DOHH2 (cell line): Measurements from ENCODE around the gene FASTKD1.
A peak's percentile ranks its signal among the peaks of the same experiment; 100 is the strongest.
"Not testable (repeated sequence)": the region's sequence is repeated elsewhere in the genome, so short reads cannot be mapped to it uniquely, and the experiment has no call there.

Experiments
- H3F3A ChIP-seq: fragments of 200-600 bp; sonication (generic), shearing (Covaris generic); 2 replicates; pipeline ENCODE4 v1.6.0; 2016; ENCODE audit warnings: antibody characterized with exemption, mild to moderate bottlenecking; ENCODE audit not compliant: control insufficient read depth, insufficient read depth
- H3K27ac ChIP-seq: fragments of 200-600 bp; sonication (generic); 2 replicates; pipeline ENCODE4 v1.5.1; 2014; ENCODE audit warnings: low read depth, mild to moderate bottlenecking, low read length, moderate library complexity
- H3K27me3 ChIP-seq: fragments of 200-600 bp; sonication (generic); 2 replicates; pipeline ENCODE4 v1.6.1; 2014; ENCODE audit warnings: mild to moderate bottlenecking, low read length, mixed read lengths; ENCODE audit not compliant: control insufficient read depth
- H3K36me3 ChIP-seq: fragments of 200-600 bp; sonication (generic); 2 replicates; pipeline ENCODE4 v1.6.1; 2014; ENCODE audit warnings: mild to moderate bottlenecking, low read length, moderate library complexity, mixed read lengths; ENCODE audit not compliant: control insufficient read depth
- H3K4me1 ChIP-seq: fragments of 200-600 bp; sonication (generic); 2 replicates; pipeline ENCODE4 v1.6.1; 2014; ENCODE audit warnings: mild to moderate bottlenecking, low read length, mixed read lengths; ENCODE audit not compliant: control insufficient read depth
- H3K4me2 ChIP-seq: fragments of 200-600 bp; sonication (generic); 2 replicates; pipeline ENCODE4 v1.6.0; 2014; ENCODE audit warnings: mild to moderate bottlenecking, low read length, moderate library complexity
- H3K4me3 ChIP-seq: fragments of 200-600 bp; sonication (generic); 2 replicates; pipeline ENCODE4 v1.5.1; 2014; ENCODE audit warnings: mild to moderate bottlenecking, low read length, mixed read lengths
- H3K79me2 ChIP-seq: fragments of 200-600 bp; sonication (generic); 2 replicates; pipeline ENCODE4 v1.6.1; 2014; ENCODE audit warnings: mild to moderate bottlenecking, low read length, mixed read lengths; ENCODE audit not compliant: control insufficient read depth
- H3K9me2 ChIP-seq: fragments of 200-600 bp; sonication (generic); replicated peaks from 2 replicates; pipeline ENCODE4 v1.6.1; 2014; ENCODE audit warnings: mild to moderate bottlenecking, low read length, mixed read lengths; ENCODE audit not compliant: control insufficient read depth
- H3K9me3 ChIP-seq: fragments of 200-600 bp; sonication (generic); 2 replicates; pipeline ENCODE4 v1.6.1; 2014; ENCODE audit warnings: antibody characterized with exemption, low read length, mixed read lengths; ENCODE audit not compliant: control insufficient read depth, insufficient read depth
- H4K20me1 ChIP-seq: fragments of 200-600 bp; sonication (generic); 2 replicates; pipeline ENCODE4 v1.6.0; 2014; ENCODE audit warnings: low read depth, mild to moderate bottlenecking, antibody characterized with exemption, low read length, moderate library complexity; ENCODE audit not compliant: control insufficient read depth, insufficient read depth
- CTCF ChIP-seq: fragments of 200-600 bp; sonication (generic); IDR thresholded peaks from one replicate; pipeline ENCODE4 v1.5.1; 2014; ENCODE audit warnings: antibody characterized with exemption, mild to moderate bottlenecking, low read depth, low read length; ENCODE audit not compliant: poor library complexity, severe bottlenecking
- EZH2phosphoT487 ChIP-seq: fragments of 200-600 bp; sonication (generic); IDR thresholded peaks from 2 replicates; pipeline ENCODE4 v1.6.1; 2017; ENCODE audit warnings: borderline replicate concordance, mild to moderate bottlenecking, antibody characterized with exemption, low read length, moderate library complexity, mixed read lengths

The FASTKD1 gene

DNA sequence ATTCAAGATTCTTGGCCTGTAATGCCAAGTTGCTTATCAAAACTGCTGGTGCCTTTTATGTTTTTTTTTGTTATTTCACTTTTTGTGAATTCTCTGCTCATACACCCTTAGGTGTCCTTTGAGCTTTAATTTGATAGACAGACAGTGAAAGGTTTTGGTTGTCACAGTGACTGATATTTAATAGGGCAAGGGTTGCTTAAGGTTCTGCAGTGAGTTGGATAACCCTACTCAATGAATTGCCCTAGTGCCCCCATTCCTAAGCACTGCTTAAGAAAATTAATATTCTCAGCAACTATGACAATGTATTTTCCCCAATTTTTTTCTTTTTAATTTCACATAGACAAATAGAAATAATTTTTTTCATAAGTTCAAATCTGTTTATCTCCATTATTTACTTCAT, 25.9 kb upstream of the FASTKD1 start:
- peaks cover 11% of the 10 kb centered on the region for H3K36me3 ChIP-seq
- no peaks in the 10 kb centered on the region for H3K4me1 ChIP-seq
- H3K27ac ChIP-seq, result no peak overlapping the region
- peaks cover 90% of the 10 kb centered on the region for H3K79me2 ChIP-seq
- H3K27me3 ChIP-seq, result no peaks in the 10 kb centered on the region
- TF ChIP-seq CTCF (no peak), EZH2phosphoT487 (no peak)
- H3F3A ChIP-seq, result no peaks in the 10 kb centered on the region
- H3K4me2 ChIP-seq, result no peak overlapping the region
- no peak overlapping the region for H3K4me3 ChIP-seq
- H3K9me3 ChIP-seq, result no peaks in the 10 kb centered on the region
- peaks cover 6% of the 10 kb centered on the region for H4K20me1 ChIP-seq
- H3K9me2 ChIP-seq, result no peaks in the 10 kb centered on the region

GRCh38 chr2:169598982-169599381, 25.3 kb upstream of the FASTKD1 start:
- peaks cover 6% of the 10 kb centered on the region for H4K20me1 ChIP-seq
- no peaks in the 10 kb centered on the region for H3K9me2 ChIP-seq

GRCh38 chr2:169596546-169596945, 22.9 kb upstream of the FASTKD1 start:
- not testable (repeated sequence) for H4K20me1 ChIP-seq, H3K27me3 ChIP-seq, H3K27ac ChIP-seq, H3F3A ChIP-seq, H3K9me2 ChIP-seq, H3K9me3 ChIP-seq, H3K4me1 ChIP-seq, H3K4me2 ChIP-seq, H3K36me3 ChIP-seq, H3K4me3 ChIP-seq
- H3K79me2 ChIP-seq, result peaks cover 98% of the 10 kb centered on the region

More at GRCh38 chr2:169598982-169599381, 25.3 kb upstream of the FASTKD1 start:
- peaks cover 96% of the 10 kb centered on the region for H3K79me2 ChIP-seq
- H3K4me1 ChIP-seq, result no peaks in the 10 kb centered on the region
- TF ChIP-seq CTCF (no peak), EZH2phosphoT487 (no peak)
- no peaks in the 10 kb centered on the region for H3K9me3 ChIP-seq
- H3K27me3 ChIP-seq, result no peaks in the 10 kb centered on the region
- no peak overlapping the region for H3K27ac ChIP-seq
- H3K4me2 ChIP-seq, result no peak overlapping the region
- peaks cover 5% of the 10 kb centered on the region for H3K36me3 ChIP-seq
- no peak overlapping the region for H3K4me3 ChIP-seq
- no peaks in the 10 kb centered on the region for H3F3A ChIP-seq

GRCh38 chr2:169590804-169591203, 17.1 kb upstream of the FASTKD1 start:
- peak overlapping the region; percentile 30; the same call in 1 of the 2 replicates for H3K4me2 ChIP-seq
- no peaks in the 10 kb centered on the region for H3K9me2 ChIP-seq
- H3K27ac ChIP-seq, result no peak overlapping the region
- H3K4me3 ChIP-seq, result no peak overlapping the region
- no peaks in the 10 kb centered on the region; the same call in 1 of the 2 replicates for H3F3A ChIP-seq
- peaks cover 34% of the 10 kb centered on the region for H3K4me1 ChIP-seq
- H4K20me1 ChIP-seq, result peaks cover 9% of the 10 kb centered on the region
- H3K9me3 ChIP-seq, result no peaks in the 10 kb centered on the region
- peaks cover 13% of the 10 kb centered on the region for H3K36me3 ChIP-seq
- no peak for TF ChIP-seq EZH2phosphoT487
- no peak for TF ChIP-seq CTCF
- H3K79me2 ChIP-seq, result peaks cover 100% of the 10 kb centered on the region
- no peaks in the 10 kb centered on the region for H3K27me3 ChIP-seq
